GM23338 (cell line): ENCODE results near the gene LPAR1. TPM values are rescaled to one million over a fixed set of nuclear protein-coding genes. Genes with fewer than 3 reads are reported as not detected.

Source experiments
- ATAC-seq: fragments of 200-7000 bp; cut with Tn5 transposase; 3 replicates; pipeline ENCODE4 v1.9.1; 2020
- DNase-seq: peaks from one replicate; pipeline ENCODE4 v3.0.0-alpha.2; 2015; ENCODE audit warnings: low spot score
- H2AFZ ChIP-seq: fragments of 200-600 bp; sonication (generic); 2 replicates; pipeline ENCODE4 v1.8.0; 2016; ENCODE audit warnings: antibody characterized with exemption, mild to moderate bottlenecking, moderate library complexity
- H3F3A ChIP-seq: fragments of 200-600 bp; sonication (generic); replicated peaks from 2 replicates; pipeline ENCODE4 v1.8.0; 2017; ENCODE audit warnings: antibody characterized with exemption, mixed run types, low read depth
- H3K27ac ChIP-seq: fragments of 200-600 bp; sonication (generic); 2 replicates; pipeline ENCODE4 v1.6.1; 2016; ENCODE audit warnings: low read depth
- H3K27me3 ChIP-seq: fragments of 200-600 bp; sonication (generic); 2 replicates; pipeline ENCODE4 v1.8.0; 2016; ENCODE audit warnings: mild to moderate bottlenecking, mixed run types, moderate library complexity; ENCODE audit not compliant: insufficient read depth
- H3K36me3 ChIP-seq: fragments of 200-600 bp; sonication (generic); 2 replicates; pipeline ENCODE4 v1.8.0; 2016; ENCODE audit warnings: mild to moderate bottlenecking; ENCODE audit not compliant: insufficient read depth
- H3K4me1 ChIP-seq: fragments of 200-600 bp; sonication (generic); 2 replicates; pipeline ENCODE4 v1.8.0; 2016; ENCODE audit warnings: mild to moderate bottlenecking, moderate library complexity; ENCODE audit not compliant: insufficient read depth
- H3K4me2 ChIP-seq: fragments of 200-600 bp; sonication (generic); 2 replicates; pipeline ENCODE4 v1.7.1; 2017; ENCODE audit warnings: mixed run types
- H3K4me3 ChIP-seq: fragments of 200-600 bp; sonication (generic); 2 replicates; pipeline ENCODE4 v1.6.1; 2016; ENCODE audit warnings: mixed run types
- H3K79me2 ChIP-seq: fragments of 200-600 bp; sonication (generic); replicated peaks from 2 replicates; pipeline ENCODE4 v1.8.0; 2017; ENCODE audit warnings: mild to moderate bottlenecking; ENCODE audit not compliant: insufficient read depth
- H3K9me2 ChIP-seq: fragments of 200-600 bp; sonication (generic); 2 replicates; pipeline ENCODE4 v1.8.0; 2017; ENCODE audit not compliant: insufficient read depth
- H4K20me1 ChIP-seq: fragments of 200-600 bp; sonication (generic); replicated peaks from 2 replicates; pipeline ENCODE4 v1.8.0; 2017; ENCODE audit warnings: mild to moderate bottlenecking; ENCODE audit not compliant: insufficient read depth
- H3K27ac Mint-ChIP-seq: 2 replicates; pipeline ENCODE4 v1.8.0; 2020; ENCODE audit warnings: inconsistent platforms, mild to moderate bottlenecking, moderate library complexity, mixed read lengths
- H3K27me3 Mint-ChIP-seq: 3 replicates; pipeline ENCODE4 v1.8.0; 2022; ENCODE audit warnings: low read depth, mild to moderate bottlenecking, moderate library complexity, mixed read lengths, inconsistent platforms; ENCODE audit not compliant: insufficient read depth, poor library complexity
- H3K36me3 Mint-ChIP-seq: 3 replicates; pipeline ENCODE4 v1.8.0; 2021; ENCODE audit warnings: low read depth, mild to moderate bottlenecking, inconsistent platforms, moderate library complexity, mixed read lengths
- H3K4me1 Mint-ChIP-seq: 3 replicates; pipeline ENCODE4 v1.8.0; 2020; ENCODE audit warnings: mild to moderate bottlenecking, inconsistent platforms, mixed read lengths
- H3K4me3 Mint-ChIP-seq: 3 replicates; pipeline ENCODE4 v1.8.0; 2021; ENCODE audit warnings: moderate library complexity, mild to moderate bottlenecking, inconsistent platforms, mixed read lengths
- H3K9me3 Mint-ChIP-seq: 3 replicates; pipeline ENCODE4 v1.8.0; 2020; ENCODE audit warnings: moderate library complexity, mild to moderate bottlenecking, inconsistent platforms, mixed read lengths
- CREB1 ChIP-seq: fragments of 250-450 bp; sonication (Bioruptor Pico); IDR thresholded peaks from 2 replicates; pipeline ENCODE4 v1.5.0; 2020; ENCODE audit warnings: low read depth, mild to moderate bottlenecking, moderate library complexity
- EZH2 ChIP-seq: fragments of 200-600 bp; sonication (generic); IDR thresholded peaks from one replicate; pipeline ENCODE4 v1.8.0; 2017; ENCODE audit warnings: antibody characterized with exemption, mild to moderate bottlenecking, low read depth; ENCODE audit not compliant: unreplicated experiment
- EZH2phosphoT487 ChIP-seq: fragments of 200-600 bp; sonication (generic); IDR thresholded peaks from one replicate; pipeline ENCODE4 v1.8.1; 2018; ENCODE audit warnings: antibody characterized with exemption; ENCODE audit not compliant: unreplicated experiment
- JUNB ChIP-seq: IDR thresholded peaks from one replicate; pipeline ENCODE4 v1.6.1; 2016; ENCODE audit warnings: antibody characterized with exemption; ENCODE audit not compliant: unreplicated experiment
- NANOG ChIP-seq: IDR thresholded peaks from 2 replicates; pipeline ENCODE4 v1.6.1; 2016; ENCODE audit warnings: antibody characterized with exemption, borderline replicate concordance
- POLR2AphosphoS5 ChIP-seq: IDR thresholded peaks from 2 replicates; pipeline ENCODE4 v1.6.1; 2016; ENCODE audit warnings: antibody characterized with exemption, low read depth
- STAT1 ChIP-seq: IDR thresholded peaks from one replicate; pipeline ENCODE4 v1.6.1; 2016; ENCODE audit warnings: antibody characterized with exemption; ENCODE audit not compliant: unreplicated experiment
- ZNF114 ChIP-seq: fragments of 250-450 bp; sonication (Bioruptor Pico); IDR thresholded peaks from 2 replicates; pipeline ENCODE4 v1.5.0; 2020; ENCODE audit warnings: mild to moderate bottlenecking, moderate library complexity
- ZNF331 ChIP-seq: fragments of 250-450 bp; sonication (Bioruptor Pico); IDR thresholded peaks from 2 replicates; pipeline ENCODE4 v1.5.0; 2020; ENCODE audit warnings: low read depth, mild to moderate bottlenecking, moderate library complexity
- polyA plus RNA-seq: library from polyadenylated mRNA; unstranded; fragments of >200 nt; fragmentation: Nextera tagmentation; extraction: Ambion mirVana; gene quantifications from 2 replicates; pipeline ENCODE4 v1.2.1, GENCODE V29; 2016
- total RNA-seq: library from RNA; depleted of rRNA; stranded (reverse); fragments of >200 nt; shearing (Covaris generic); gene quantifications from 2 replicates; pipeline ENCODE4 v1.2.3, GENCODE V29; 2014
- TF ChIP-seq, protein P1 (sequence below): IDR thresholded peaks from one replicate; pipeline ENCODE4 v1.6.1; 2018; ENCODE audit warnings: antibody characterized with exemption; ENCODE audit not compliant: unreplicated experiment
- TF ChIP-seq, protein P2 (sequence below): fragments of 250-450 bp; sonication (Bioruptor Pico); IDR thresholded peaks from 2 replicates; pipeline ENCODE4 v1.5.0; 2020; ENCODE audit warnings: mild to moderate bottlenecking, moderate library complexity
- TF ChIP-seq, protein P3 (sequence below): IDR thresholded peaks from 2 replicates; pipeline ENCODE4 v1.6.1; 2016; ENCODE audit warnings: antibody characterized with exemption
- TF ChIP-seq, protein P4 (sequence below), 2 experiments: fragments of 200-600 bp in 1 of 2; sonication (generic) in 1 of 2; conservative IDR thresholded peaks; 2 replicates each; pipeline versions ENCODE4 v1.5.1 to v1.6.1; 2016 to 2017; ENCODE audit warnings: antibody characterized with exemption in 2 of 2, low read depth in 2 of 2, mild to moderate bottlenecking in 2 of 2, moderate library complexity in 1 of 2

LPAR1 gene
- total and polyA plus RNA-seq, 2 experiments from 2014 or later = 1.0 to 3.8 TPM

DNA sequence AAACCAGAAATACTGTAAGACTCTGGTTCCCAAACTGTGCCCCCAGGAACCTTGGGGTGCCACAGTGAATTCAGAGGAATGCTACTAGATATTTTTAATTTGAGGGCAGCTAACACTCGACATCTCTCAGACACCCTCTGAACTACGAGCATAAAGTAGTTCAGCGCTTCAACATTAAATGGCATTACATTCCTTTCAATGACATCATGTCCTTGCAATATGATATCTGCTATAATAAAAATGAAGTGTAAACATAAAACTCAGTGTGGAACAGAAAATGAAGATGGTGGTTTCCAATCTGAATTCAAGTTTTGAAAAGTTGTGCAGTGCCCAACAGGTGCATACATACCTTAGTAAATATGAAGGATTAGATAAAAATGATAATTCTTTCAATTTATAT, 116.1 kb downstream of the LPAR1 start:
- DNase-seq = peak; percentile 5
- Mint-ChIP-seq H3K4me1 (no peaks in the 10 kb centered on the region), H3K36me3 (no peaks in the 10 kb centered on the region), H3K27me3 (peaks cover 2% of the 10 kb centered on the region), H3K27ac (no peak overlapping the region), H3K4me3 (no peak overlapping the region), H3K9me3 (peaks cover 4% of the 10 kb centered on the region; the same call in 1 of the 3 replicates)
- H3K27ac ChIP-seq = no peak overlapping the region
- H3K79me2 ChIP-seq = no peaks in the 10 kb centered on the region
- no peaks in the 10 kb centered on the region for H3F3A ChIP-seq
- H3K9me2 ChIP-seq = peaks cover 3% of the 10 kb centered on the region
- no peak for ATAC-seq
- H3K36me3 ChIP-seq = no peaks in the 10 kb centered on the region
- H4K20me1 ChIP-seq = no peaks in the 10 kb centered on the region
- TF ChIP-seq NANOG (no peak), ZNF331 (CRISPR knock-in tag) (no peak), CREB1 (CRISPR knock-in tag) (no peak), JUNB (no peak), ZNF114 (CRISPR knock-in tag) (no peak), EZH2 (no peak), EZH2phosphoT487 (no peak), STAT1 (no peak), POLR2AphosphoS5 (no peak)
- TF ChIP-seq, protein P1, sequence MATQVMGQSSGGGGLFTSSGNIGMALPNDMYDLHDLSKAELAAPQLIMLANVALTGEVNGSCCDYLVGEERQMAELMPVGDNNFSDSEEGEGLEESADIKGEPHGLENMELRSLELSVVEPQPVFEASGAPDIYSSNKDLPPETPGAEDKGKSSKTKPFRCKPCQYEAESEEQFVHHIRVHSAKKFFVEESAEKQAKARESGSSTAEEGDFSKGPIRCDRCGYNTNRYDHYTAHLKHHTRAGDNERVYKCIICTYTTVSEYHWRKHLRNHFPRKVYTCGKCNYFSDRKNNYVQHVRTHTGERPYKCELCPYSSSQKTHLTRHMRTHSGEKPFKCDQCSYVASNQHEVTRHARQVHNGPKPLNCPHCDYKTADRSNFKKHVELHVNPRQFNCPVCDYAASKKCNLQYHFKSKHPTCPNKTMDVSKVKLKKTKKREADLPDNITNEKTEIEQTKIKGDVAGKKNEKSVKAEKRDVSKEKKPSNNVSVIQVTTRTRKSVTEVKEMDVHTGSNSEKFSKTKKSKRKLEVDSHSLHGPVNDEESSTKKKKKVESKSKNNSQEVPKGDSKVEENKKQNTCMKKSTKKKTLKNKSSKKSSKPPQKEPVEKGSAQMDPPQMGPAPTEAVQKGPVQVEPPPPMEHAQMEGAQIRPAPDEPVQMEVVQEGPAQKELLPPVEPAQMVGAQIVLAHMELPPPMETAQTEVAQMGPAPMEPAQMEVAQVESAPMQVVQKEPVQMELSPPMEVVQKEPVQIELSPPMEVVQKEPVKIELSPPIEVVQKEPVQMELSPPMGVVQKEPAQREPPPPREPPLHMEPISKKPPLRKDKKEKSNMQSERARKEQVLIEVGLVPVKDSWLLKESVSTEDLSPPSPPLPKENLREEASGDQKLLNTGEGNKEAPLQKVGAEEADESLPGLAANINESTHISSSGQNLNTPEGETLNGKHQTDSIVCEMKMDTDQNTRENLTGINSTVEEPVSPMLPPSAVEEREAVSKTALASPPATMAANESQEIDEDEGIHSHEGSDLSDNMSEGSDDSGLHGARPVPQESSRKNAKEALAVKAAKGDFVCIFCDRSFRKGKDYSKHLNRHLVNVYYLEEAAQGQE = no peak
- TF ChIP-seq, protein P2, sequence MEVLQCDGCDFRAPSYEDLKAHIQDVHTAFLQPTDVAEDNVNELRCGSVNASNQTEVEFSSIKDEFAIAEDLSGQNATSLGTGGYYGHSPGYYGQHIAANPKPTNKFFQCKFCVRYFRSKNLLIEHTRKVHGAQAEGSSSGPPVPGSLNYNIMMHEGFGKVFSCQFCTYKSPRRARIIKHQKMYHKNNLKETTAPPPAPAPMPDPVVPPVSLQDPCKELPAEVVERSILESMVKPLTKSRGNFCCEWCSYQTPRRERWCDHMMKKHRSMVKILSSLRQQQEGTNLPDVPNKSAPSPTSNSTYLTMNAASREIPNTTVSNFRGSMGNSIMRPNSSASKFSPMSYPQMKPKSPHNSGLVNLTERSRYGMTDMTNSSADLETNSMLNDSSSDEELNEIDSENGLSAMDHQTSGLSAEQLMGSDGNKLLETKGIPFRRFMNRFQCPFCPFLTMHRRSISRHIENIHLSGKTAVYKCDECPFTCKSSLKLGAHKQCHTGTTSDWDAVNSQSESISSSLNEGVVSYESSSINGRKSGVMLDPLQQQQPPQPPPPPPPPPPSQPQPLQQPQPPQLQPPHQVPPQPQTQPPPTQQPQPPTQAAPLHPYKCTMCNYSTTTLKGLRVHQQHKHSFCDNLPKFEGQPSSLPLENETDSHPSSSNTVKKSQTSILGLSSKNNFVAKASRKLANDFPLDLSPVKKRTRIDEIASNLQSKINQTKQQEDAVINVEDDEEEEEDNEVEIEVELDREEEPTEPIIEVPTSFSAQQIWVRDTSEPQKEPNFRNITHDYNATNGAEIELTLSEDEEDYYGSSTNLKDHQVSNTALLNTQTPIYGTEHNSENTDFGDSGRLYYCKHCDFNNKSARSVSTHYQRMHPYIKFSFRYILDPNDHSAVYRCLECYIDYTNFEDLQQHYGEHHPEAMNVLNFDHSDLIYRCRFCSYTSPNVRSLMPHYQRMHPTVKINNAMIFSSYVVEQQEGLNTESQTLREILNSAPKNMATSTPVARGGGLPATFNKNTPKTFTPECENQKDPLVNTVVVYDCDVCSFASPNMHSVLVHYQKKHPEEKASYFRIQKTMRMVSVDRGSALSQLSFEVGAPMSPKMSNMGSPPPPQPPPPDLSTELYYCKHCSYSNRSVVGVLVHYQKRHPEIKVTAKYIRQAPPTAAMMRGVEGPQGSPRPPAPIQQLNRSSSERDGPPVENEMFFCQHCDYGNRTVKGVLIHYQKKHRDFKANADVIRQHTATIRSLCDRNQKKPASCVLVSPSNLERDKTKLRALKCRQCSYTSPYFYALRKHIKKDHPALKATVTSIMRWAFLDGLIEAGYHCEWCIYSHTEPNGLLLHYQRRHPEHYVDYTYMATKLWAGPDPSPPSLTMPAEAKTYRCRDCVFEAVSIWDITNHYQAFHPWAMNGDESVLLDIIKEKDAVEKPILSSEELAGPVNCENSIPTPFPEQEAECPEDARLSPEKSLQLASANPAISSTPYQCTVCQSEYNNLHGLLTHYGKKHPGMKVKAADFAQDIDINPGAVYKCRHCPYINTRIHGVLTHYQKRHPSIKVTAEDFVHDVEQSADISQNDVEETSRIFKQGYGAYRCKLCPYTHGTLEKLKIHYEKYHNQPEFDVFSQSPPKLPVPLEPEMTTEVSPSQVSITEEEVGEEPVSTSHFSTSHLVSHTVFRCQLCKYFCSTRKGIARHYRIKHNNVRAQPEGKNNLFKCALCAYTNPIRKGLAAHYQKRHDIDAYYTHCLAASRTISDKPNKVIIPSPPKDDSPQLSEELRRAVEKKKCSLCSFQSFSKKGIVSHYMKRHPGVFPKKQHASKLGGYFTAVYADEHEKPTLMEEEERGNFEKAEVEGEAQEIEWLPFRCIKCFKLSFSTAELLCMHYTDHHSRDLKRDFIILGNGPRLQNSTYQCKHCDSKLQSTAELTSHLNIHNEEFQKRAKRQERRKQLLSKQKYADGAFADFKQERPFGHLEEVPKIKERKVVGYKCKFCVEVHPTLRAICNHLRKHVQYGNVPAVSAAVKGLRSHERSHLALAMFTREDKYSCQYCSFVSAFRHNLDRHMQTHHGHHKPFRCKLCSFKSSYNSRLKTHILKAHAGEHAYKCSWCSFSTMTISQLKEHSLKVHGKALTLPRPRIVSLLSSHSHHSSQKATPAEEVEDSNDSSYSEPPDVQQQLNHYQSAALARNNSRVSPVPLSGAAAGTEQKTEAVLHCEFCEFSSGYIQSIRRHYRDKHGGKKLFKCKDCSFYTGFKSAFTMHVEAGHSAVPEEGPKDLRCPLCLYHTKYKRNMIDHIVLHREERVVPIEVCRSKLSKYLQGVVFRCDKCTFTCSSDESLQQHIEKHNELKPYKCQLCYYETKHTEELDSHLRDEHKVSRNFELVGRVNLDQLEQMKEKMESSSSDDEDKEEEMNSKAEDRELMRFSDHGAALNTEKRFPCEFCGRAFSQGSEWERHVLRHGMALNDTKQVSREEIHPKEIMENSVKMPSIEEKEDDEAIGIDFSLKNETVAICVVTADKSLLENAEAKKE (CRISPR knock-in tag) = no peak
- TF ChIP-seq, protein P3, sequence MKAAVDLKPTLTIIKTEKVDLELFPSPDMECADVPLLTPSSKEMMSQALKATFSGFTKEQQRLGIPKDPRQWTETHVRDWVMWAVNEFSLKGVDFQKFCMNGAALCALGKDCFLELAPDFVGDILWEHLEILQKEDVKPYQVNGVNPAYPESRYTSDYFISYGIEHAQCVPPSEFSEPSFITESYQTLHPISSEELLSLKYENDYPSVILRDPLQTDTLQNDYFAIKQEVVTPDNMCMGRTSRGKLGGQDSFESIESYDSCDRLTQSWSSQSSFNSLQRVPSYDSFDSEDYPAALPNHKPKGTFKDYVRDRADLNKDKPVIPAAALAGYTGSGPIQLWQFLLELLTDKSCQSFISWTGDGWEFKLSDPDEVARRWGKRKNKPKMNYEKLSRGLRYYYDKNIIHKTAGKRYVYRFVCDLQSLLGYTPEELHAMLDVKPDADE = no peak
- TF ChIP-seq, protein P4, sequence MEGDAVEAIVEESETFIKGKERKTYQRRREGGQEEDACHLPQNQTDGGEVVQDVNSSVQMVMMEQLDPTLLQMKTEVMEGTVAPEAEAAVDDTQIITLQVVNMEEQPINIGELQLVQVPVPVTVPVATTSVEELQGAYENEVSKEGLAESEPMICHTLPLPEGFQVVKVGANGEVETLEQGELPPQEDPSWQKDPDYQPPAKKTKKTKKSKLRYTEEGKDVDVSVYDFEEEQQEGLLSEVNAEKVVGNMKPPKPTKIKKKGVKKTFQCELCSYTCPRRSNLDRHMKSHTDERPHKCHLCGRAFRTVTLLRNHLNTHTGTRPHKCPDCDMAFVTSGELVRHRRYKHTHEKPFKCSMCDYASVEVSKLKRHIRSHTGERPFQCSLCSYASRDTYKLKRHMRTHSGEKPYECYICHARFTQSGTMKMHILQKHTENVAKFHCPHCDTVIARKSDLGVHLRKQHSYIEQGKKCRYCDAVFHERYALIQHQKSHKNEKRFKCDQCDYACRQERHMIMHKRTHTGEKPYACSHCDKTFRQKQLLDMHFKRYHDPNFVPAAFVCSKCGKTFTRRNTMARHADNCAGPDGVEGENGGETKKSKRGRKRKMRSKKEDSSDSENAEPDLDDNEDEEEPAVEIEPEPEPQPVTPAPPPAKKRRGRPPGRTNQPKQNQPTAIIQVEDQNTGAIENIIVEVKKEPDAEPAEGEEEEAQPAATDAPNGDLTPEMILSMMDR (conservative IDR thresholded peaks at IDR 0.05; ENCODE audit: low read depth in 2 of 2) = no peak
- H3K4me1 ChIP-seq = no peaks in the 10 kb centered on the region
- no peaks in the 10 kb centered on the region for H3K27me3 ChIP-seq
- H3K4me3 ChIP-seq = no peak overlapping the region
- H2AFZ ChIP-seq = no peak overlapping the region
- no peak overlapping the region for H3K4me2 ChIP-seq
